Epithelial cell of esophagus (primary cell): ENCODE results near the gene TMA7.

Source experiments
- DNase-seq: peaks from one replicate; pipeline ENCODE4 v3.0.0; 2010; ENCODE audit warnings: low read depth
- H3K4me3 ChIP-seq: 2 replicates; pipeline ENCODE4 v1.5.1; 2011; ENCODE audit warnings: mild to moderate bottlenecking, low read length, control low read depth
- TF ChIP-seq, protein P1 (sequence below): IDR thresholded peaks from 2 replicates; pipeline ENCODE4 v1.5.1; 2011; ENCODE audit warnings: low read depth, mild to moderate bottlenecking, low read length, control low read depth, inconsistent platforms; ENCODE audit not compliant: insufficient read depth; ENCODE audit errors: missing control alignments

The TMA7 gene

DNA sequence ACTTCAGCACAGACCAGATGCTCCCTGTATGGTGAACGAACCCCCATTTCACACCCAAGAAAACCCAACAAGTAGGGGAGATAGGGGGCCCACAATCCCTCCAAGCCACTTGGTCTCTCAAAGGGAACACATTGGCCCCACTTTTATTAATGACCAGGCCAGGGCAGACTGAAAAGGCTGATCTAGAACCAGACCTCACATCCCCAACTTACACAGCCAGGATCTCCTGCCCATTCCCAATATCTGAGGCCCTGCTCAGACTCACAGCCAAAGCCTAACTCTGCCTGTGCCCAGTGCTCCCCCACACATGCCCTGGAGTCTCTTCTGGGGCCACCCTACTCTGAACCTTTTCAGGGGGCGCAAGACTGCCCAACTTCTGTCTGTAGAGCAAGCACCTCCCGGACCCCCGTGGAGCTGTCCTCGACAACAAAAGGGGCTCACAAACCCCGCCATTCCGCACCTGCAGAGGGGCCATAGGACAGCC is 11.9 kb upstream of the TMA7 start:
- DNase-seq, result no peak
- peak overlapping the region; percentile 71 for H3K4me3 ChIP-seq
- TF ChIP-seq, protein P1, sequence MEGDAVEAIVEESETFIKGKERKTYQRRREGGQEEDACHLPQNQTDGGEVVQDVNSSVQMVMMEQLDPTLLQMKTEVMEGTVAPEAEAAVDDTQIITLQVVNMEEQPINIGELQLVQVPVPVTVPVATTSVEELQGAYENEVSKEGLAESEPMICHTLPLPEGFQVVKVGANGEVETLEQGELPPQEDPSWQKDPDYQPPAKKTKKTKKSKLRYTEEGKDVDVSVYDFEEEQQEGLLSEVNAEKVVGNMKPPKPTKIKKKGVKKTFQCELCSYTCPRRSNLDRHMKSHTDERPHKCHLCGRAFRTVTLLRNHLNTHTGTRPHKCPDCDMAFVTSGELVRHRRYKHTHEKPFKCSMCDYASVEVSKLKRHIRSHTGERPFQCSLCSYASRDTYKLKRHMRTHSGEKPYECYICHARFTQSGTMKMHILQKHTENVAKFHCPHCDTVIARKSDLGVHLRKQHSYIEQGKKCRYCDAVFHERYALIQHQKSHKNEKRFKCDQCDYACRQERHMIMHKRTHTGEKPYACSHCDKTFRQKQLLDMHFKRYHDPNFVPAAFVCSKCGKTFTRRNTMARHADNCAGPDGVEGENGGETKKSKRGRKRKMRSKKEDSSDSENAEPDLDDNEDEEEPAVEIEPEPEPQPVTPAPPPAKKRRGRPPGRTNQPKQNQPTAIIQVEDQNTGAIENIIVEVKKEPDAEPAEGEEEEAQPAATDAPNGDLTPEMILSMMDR, result no peak

DNA sequence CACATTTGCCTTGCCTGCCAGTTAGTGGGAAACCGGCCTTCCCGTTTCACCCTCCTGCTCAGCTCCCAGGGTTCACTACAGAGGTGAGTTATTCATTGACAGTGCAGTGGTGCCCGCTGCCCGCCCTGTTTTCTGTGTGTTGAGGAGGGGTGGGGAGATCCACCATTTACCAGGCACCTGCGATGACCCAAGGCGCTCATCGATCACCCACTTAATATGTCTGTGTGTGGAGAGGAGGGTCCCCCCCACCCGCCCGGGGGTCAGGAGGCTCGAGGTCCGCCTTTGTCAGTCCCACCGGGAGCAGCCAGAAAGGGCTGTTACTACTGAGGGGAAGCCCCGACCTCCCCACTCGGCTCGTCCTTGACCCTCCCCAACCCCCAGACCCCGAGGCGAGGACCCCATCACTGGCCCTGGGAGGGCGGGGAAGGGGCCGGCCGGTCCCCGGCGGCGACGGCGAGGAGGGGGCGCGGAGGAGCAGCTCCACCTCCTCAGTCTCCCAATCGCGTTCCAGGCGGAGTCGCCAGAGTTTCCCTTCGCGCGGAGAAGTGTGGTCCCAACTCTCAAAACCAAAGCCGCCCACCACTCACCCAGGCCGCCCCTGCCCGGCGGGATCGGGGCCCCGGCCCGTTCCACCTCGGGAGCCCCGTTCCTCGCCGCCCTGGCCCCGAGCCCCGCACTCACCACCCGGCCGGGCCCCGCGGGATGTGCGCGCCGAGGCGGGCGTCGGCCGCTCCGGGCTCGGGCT is 11.3 kb upstream of the TMA7 start:
- peak overlapping the region; percentile 71 for H3K4me3 ChIP-seq
- no peak for DNase-seq
- TF ChIP-seq, protein P1, result no peak

DNA sequence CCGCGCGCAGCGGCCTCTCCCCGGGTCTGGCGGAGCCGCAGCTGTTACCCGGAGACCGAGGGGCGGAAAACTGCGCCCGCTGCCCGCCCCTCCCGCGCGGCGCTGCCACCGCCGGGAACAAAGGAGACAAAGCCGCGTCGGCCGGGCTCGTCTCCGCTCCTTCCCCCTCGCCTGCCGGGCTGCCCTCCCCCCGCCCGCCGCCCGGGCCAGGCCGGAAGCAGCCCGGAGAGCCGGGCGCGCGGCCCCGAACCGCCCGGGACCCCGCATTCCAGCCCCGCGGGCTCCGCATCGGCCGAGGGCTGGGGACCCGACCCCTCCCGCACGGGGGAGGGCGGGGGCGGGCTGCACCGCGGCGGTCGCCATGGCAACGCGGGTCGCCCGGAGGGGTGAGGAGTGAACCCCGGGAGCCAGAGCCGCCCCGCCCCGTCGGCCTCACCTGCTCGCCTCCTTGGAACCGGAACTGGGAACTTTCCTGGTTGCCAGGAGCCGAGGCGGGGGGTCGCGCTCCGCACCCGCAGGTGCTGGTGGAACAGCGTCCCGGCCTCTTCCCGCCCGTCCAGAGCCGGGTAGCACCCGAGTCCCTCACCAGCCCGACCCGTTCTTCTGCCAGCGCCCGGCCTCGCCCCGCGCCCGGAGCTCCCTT is 10.6 kb upstream of the TMA7 start:
- DNase-seq, result peak; percentile 68
- H3K4me3 ChIP-seq, result peak overlapping the region; percentile 71
- TF ChIP-seq, protein P1, result no peak

DNA sequence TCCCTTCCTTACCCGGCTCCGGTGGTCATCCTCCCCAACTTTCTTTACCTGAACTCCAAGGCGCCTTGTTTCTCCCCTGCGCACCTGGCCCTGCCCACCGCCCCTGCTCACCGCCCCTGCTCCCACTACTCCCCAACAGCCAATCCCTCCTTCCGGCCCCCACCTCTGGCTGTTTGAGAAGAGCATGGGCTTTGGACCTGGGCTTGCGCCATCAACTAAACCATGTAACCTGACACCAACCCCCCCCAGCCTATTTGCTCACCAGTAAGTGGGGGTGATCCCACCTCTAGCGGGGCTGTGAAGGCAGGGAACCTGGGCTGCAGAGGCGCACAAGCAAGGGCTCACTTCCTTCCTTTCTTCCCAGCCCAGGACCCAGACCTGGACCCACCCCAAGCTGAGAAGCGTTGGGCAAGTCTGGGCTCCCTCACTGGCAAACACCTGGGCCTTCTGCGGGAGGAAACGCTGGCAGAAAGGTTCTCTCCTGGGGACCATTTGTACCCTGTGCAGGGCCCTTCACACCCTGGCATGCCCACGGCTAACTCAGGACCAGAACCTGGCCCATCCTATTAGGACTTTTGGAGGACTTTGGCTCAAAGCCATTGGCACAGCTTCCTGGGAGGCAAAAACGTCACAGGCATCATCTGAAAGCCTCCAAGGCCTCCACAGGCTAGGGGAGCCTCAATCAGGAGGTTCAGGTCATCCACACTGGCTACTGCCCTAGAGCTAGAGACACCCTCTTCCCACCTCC is 9.9 kb upstream of the TMA7 start, which contains the start of gene PLXNB1:
PLXNB1 (minus strand) TSS at position 127 of the 748 bp plus-strand sequence. CDS start 5,475 bp downstream, outside the sequence.
- DNase-seq, result peak; percentile 95
- TF ChIP-seq, protein P1, result no peak
- H3K4me3 ChIP-seq, result peak within 1 kb of the TSS; percentile 71

DNA sequence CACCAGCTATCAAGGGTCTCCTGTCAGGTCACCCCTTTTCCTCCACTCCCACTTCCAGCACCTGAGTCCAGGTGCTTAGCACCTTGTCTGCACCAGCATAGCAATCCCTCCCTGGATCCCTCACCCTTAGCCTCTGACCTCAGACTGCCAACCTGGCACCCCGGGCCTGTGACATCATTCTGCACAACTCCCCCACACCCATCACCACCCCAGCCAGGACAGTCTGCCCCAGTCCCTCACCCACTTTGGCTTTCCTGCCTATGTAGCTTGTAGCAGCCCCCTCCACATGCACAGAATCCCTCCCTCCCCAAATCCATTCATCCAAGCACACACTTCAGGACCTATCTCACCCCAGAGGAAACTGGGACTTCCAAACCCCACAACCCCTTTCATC is 9.4 kb upstream of the TMA7 start:
- TF ChIP-seq, protein P1, result no peak
- H3K4me3 ChIP-seq, result peak overlapping the region; percentile 71
- no peak for DNase-seq

DNA sequence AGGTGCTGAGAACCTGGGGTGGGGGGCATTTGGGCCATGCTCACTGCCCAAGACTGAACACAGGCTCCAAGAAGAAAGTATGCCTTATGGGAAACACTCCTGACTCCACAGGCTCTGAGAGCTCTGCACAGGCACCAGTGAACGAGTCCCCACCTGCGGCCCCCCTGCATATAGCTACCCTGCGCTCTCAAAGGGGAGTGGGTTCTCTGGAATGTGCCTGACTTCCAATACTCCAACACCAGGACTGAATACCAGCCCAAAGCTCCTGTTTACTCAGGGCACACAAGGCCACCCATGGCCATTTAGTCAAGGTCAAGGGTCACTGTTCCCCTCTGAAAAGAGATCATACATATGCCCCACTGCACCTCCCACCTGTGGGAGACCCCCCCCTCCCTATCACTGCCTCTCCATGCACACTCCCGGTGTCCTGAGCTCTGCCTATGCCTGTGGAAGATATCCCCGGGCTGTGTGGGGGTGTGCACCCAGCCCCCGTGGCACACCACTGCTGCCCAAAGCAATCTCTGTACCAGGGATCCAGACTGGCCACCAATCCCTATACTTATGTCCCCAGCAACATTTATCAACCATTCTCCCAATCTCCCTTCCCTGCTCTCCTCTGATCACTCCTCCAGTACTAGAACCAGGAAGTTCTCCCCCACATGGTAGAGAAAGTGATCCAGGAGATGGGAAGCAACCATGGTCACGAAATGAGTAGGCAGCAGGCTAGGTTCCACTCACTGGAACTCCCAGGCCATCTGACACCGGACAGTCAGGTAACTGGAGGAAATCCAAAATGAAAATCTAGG is 8.6 kb upstream of the TMA7 start:
- H3K4me3 ChIP-seq, result peak overlapping the region; percentile 71
- no peak for DNase-seq
- TF ChIP-seq, protein P1, result no peak
